ENCODE data around the gene CARF.
"Not testable (repeated sequence)": the region's sequence is repeated elsewhere in the genome, so short reads cannot be mapped to it uniquely, and the experiment has no call there.

Gene CARF

GRCh38 chr2:202941771-202942170, 29.7 kb downstream of the CARF start:
- no peak for DNase-seq

DNA sequence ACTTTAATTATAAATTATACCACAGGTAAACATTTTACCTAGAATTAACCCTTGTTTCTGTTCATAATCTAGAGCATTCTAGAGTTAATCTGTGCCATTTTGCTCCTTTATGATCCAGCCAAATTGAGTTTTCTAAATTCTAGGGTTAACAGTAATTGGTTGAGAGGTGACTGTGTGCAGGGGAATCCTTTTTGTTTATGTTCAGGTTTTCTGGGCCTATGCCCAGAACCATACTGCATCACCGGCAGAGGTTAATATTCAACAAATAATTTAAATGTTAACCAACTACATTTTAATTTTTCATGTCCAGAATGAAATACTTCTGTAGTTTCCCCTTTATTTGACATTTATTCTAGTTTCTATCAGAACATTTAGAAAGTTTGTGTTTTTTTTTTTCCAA, 32.3 kb downstream of the CARF start:
- no peak for DNase-seq

DNA sequence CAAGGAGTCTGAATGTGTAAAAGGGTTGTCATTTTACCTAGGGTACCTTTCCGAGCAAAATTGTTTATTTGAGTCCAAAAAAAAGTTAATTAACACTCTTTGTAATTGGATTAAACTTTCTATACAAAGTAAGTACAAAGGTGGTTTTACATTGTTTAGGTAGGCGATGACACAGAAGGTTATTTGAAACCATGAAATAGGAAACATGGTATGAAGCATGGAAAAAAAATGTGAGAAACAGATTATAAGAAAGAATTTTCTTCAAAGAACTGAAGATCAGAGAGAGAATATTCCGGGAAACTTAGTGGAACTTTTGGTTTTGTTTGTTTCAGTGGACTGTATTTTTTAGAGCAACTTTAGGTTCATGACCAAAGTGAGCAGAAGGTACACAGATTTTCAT, 32.7 kb downstream of the CARF start:
- DNase-seq, result no peak

GRCh38 chr2:202945497-202945896, 33.4 kb downstream of the CARF start:
- DNase-seq, result no peak

DNA sequence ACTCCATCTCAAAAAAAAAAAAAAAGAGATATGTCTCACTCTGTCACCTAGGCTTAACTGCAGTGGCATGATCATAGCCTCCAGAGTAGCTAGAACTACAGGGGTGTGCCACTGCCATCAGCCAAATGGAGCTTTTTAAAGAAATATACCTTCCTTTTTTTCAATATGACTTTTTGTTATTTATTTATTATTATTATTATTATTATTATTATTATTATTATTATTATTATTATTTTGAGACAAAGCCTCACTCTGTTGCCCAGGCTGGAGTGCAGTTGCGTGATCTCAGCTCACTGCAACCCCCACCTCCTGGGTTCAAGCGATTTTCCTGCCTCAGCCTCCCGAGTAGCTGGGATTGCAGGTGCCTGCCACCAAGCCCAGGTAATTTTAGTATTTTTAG, 37.3 kb downstream of the CARF start:
- DNase-seq, result not testable (repeated sequence)

DNA sequence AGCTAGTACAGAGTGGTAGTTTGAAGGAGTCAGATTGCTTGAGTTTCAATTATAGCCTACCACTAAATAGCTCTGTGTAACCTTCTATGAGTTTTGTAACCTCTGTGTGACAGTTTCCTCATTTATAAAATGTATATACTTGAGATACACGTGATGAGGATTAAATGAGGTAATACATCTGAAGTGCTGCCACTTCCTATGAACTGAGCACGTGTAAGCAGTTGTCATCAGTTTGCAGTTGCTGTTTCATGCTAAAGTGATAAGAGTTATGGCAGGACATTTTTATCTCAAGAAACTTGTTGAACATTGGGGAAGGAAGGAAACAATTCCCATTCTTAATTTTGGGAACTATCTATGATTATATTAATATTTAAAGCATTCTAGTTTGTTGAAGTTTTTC, 38.5 kb downstream of the CARF start:
- no peak for DNase-seq

DNA sequence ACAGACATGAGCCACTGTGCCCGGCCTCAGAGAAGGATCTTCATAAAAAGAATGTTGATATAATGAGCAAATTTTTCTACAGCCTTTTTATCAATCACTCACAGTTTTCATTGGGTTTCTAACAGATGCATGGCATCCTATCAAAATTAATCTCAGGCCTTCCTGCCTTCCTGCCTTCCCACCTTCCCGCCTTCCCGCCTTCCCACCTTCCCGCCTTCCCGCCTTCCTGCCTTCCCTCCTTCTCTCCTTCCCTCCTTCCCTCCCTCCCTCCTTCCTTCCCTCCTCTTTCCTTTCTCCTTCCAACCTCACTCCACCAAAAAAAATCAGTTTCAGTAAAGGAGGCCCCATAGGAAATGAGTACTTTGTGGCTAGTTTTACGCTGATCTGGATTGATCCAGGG, 48.4 kb downstream of the CARF start:
- no peak for DNase-seq

GRCh38 chr2:202963712-202964111, 51.6 kb downstream of the CARF start:
- no peak for DNase-seq

- DNase-seq, result no peak
Measured at GRCh38 chr2:202965810-202966460, 53.9 kb downstream of the CARF start.

GRCh38 chr2:202969404-202969803, 57.3 kb downstream of the CARF start:
- DNase-seq, result not testable (repeated sequence)

DNA sequence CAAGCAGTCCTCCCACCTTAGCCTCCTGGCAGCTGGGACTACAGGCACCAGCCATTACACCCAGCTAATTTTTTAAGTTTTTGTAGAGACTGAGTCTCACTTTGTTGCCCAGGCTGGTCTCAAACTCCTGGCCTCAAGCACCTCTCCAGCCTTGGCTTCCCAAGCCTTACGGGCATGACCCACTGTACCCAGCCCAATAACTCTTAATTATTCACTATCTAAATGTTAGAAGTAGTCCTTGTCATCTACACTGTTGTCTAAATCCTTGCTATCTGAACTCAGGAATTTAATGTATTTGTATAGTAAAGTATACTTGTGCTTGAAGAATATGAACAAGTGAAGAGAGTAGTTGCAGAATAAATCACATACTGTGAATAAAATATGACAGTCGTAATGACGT, 64.7 kb downstream of the CARF start:
- DNase-seq, result no peak

GRCh38 chr2:202982779-202983491, 70.9 kb downstream of the CARF start:
- no peak for DNase-seq

- no peak for DNase-seq
Measured at GRCh38 chr2:202989749-202990148, 77.7 kb downstream of the CARF start.

- no peak for DNase-seq
Measured at GRCh38 chr2:202990501-202990900, 78.4 kb downstream of the CARF start.

DNA sequence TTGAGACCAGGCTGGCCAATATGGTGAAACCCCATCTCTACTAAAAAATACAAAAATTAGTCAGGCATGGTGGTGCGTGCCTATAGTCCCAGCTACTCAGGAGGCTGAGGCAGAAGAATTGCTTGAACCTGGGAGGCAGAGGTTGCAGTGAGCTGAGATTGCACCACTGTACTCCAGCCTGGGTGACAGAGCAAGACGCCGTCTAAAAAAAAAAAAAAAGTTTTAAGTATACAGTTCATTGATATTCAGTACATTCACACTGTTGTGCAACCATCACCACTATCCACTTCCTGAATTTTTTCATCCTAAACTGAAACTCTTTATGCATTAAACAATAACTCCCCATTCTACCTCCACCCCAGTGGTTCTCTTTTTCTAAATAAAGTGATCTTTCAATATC, 85.0 kb downstream of the CARF start:
- DNase-seq, result not testable (repeated sequence)

- no peak for DNase-seq
Measured at GRCh38 chr2:203002054-203002821, 90.2 kb downstream of the CARF start.

- no peak for DNase-seq
Measured at GRCh38 chr2:203003716-203004115, 91.6 kb downstream of the CARF start.

DNA sequence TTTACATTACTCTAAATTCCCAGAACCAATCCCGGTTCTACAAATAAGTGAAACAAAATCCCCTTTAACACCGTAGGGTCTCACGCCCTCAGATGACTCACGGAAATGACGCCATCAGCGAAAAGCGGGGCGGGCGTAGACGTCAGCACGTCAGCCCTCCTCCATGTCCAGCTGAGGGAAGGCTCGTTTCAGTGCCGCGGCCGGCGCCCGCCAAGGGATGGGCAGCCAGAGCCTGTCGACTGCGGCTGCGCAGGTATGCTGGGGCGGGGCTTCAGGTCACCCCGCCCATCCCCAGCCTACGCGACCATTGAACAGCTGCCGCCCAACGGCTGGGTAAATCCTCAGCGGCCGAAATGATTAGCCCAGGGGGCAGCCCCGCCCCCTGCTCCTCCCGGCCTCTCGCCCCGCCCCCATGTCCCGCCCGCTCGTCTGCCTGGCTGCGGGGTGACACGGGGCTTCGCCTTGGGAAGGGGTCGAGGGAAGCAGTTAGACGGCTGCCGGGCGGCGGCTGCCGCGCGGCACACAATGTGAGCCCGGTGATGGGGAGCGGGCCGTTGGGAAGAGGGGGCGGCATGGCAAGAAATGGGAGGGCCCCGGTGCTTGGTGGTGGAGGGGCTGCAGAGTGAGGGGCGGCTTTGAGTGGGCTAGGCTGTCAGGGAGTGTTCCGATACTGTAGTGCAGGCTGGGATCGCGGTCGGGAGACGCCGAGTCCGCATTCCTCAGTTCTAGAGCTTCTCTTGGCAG, 102.6 kb downstream of the CARF start, which contains the start of gene NBEAL1:
Gene NBEAL1, plus strand, starts transcription at position 420 of the 744 bp plus-strand sequence. CDS start 1,510 bp downstream, outside the sequence.
- peak; percentile 95 for DNase-seq

DNA sequence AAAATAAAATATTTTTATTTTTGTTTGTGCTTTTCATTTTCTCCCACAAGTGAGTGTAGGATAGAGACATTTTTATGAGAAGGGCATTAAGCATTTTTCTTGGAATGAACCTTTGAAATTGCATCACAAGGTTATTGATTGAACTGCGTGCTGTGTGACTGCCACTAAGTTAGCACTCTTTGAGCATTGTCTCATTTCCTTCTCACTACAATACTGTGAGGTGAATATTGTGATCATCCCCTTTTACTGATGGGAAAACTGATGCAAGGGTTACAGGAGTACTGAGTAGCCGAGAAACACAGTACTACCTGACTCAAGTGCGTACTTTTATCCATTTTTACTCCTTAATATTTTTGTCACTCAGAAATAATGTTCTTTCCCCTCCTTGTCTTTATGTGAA, 104.6 kb downstream of the CARF start:
- no peak for DNase-seq

DNA sequence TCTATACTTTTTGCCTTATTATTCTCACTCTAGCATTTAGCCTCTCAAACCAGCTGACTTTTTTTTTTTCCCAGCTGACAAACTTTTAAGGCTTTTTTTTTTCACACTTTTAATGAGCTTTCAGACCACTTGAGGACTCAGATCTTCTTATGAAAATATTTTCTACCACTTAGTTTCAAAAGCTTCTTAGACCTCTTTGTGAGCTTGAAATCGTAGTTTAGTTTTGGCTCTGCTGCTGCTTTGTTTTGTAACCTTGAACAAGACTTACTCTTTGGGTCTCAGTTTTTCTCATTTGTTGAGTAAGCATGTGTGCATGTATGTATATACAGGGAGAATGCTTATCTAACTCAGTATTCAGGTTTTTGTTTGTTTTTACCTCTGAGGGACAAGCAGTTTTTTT, 106.1 kb downstream of the CARF start:
- no peak for DNase-seq

- no peak for DNase-seq
Measured at GRCh38 chr2:203019142-203019541, 107.1 kb downstream of the CARF start.

DNA sequence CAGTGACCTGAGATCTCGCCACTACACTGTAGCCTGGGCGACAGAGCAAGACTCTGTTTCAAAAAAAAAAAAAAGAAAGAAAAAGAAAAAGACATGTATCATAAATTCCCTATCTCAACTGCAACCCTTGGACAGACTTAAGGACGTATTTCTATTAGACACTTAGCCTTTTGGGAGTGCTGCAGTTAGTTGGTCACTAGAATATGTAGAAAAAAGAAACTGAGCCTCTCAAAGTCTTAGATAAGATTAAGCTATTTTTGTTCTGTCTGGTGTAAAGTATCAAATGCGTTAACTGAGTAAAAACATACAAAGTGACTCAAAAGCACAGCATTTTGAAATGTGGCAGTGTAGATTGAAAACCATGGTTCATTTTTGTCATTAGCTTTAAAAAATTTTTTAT, 109.9 kb downstream of the CARF start:
- no peak for DNase-seq

- DNase-seq, result no peak
Measured at GRCh38 chr2:203022751-203023150, 110.7 kb downstream of the CARF start.
